T-helper 2 cell treated with Interferon-gamma antibody and Interleukin-4, amounts not matched to agents 100 ng/mL and 5 ng/mL, for 36 hours (primary cell): ENCODE results near the gene WDR31. TPM values are rescaled to one million over a fixed set of nuclear protein-coding genes. Genes with fewer than 3 reads are reported as not detected.
"Not testable (repeated sequence)": the region's sequence is repeated elsewhere in the genome, so short reads cannot be mapped to it uniquely, and the experiment has no call there.

ENCODE experiments used
- intact Hi-C: fragments of 100-400 bp; cut with micrococcal nuclease; formaldehyde crosslinking; loops from one replicate; pipeline ENCODE4 v1.15.1; 2023
- total RNA-seq: library from RNA; stranded (reverse); gene quantifications from 2 replicates; pipeline ENCODE4 v1.2.3, GENCODE V29; 2022

WDR31 gene
- total RNA-seq, 1 donor from 2014 or later, result 0.93 TPM

- intact Hi-C loops, result no loop called here
Observed at GRCh38 chr9:113368982-113369854, 29.1 kb upstream of the WDR31 start.

- intact Hi-C loops, result no loop called here
Observed at GRCh38 chr9:113368348-113368981, 28.4 kb upstream of the WDR31 start.

GRCh38 chr9:113365652-113366051 is 25.6 kb upstream of the WDR31 start:
- intact Hi-C loops, result not testable (repeated sequence)

- intact Hi-C loops, result no loop called here
Observed at GRCh38 chr9:113364951-113365350, 24.9 kb upstream of the WDR31 start.

- intact Hi-C loops, result no loop called here
Observed at GRCh38 chr9:113363336-113363735, 23.3 kb upstream of the WDR31 start.

GRCh38 chr9:113361304-113362018 is 21.4 kb upstream of the WDR31 start:
- intact Hi-C loops, result no loop called here

GRCh38 chr9:113360242-113360842 is 20.3 kb upstream of the WDR31 start:
- intact Hi-C loops, result no loop called here

GRCh38 chr9:113359385-113359784 is 19.3 kb upstream of the WDR31 start:
- intact Hi-C loops, result no loop called here

GRCh38 chr9:113356686-113357292 is 16.7 kb upstream of the WDR31 start:
- intact Hi-C loops, result no loop called here

GRCh38 chr9:113355040-113355596 is 15.0 kb upstream of the WDR31 start:
- intact Hi-C loops, result no loop called here

GRCh38 chr9:113352411-113352810 is 12.3 kb upstream of the WDR31 start:
- intact Hi-C loops, result no loop called here

- intact Hi-C loops, result no loop called here
Observed at GRCh38 chr9:113352006-113352405, 11.9 kb upstream of the WDR31 start.

- intact Hi-C loops, result loop anchor here (1.0 to 2.0 kb wide), 4 partner anchors 50 to 130 kb away; partner anchors contain the start of genes ALAD, C9orf43, CDC26 and FKBP15
Observed at GRCh38 chr9:113350937-113351336, 10.9 kb upstream of the WDR31 start.

GRCh38 chr9:113350107-113350661 is 10.1 kb upstream of the WDR31 start:
- intact Hi-C loops, result loop anchor here (1.0 to 2.0 kb wide), 3 partner anchors 60 to 129 kb away; partner anchors contain the start of genes C9orf43, CDC26, FKBP15 and POLE3

- intact Hi-C loops, result loop anchor here (1.0 to 2.0 kb wide), 4 partner anchors 9 to 129 kb away; partner anchors contain the start of genes C9orf43, CDC26, FKBP15 and POLE3
Observed at GRCh38 chr9:113349445-113350094, 9.5 kb upstream of the WDR31 start, which contains the start of gene BSPRY. Gene BSPRY (plus strand): TSS chr9:113349541. CDS start chr9:113349580, 39 bp downstream.

- intact Hi-C loops, result loop anchor here (1.0 kb wide), 1 partner anchor 9 kb away; the partner anchor contains the start of gene WDR31
Observed at GRCh38 chr9:113349066-113349444, 9.0 kb upstream of the WDR31 start.

- intact Hi-C loops, result loop anchor here (1.0 kb wide), 1 partner anchor 29 kb away; no protein-coding TSS in a partner anchor
Observed at GRCh38 chr9:113348437-113348836, 8.4 kb upstream of the WDR31 start.

- intact Hi-C loops, result no loop called here
Observed at GRCh38 chr9:113345671-113346070, 5.6 kb upstream of the WDR31 start.

GRCh38 chr9:113345190-113345589 is 5.1 kb upstream of the WDR31 start:
- intact Hi-C loops, result no loop called here
